ENCODE measurements around the gene LSR. TPM values are rescaled to one million over a fixed set of nuclear protein-coding genes. Genes with fewer than 3 reads are reported as not detected.

Gene LSR
- total RNA-seq, 1 experiment from 2014 or later, result 152 TPM

- Histone ChIP-seq H3K4me2 (ENCODE audit: insufficient read depth, insufficient read length, low read length) (no peak overlapping the region), H3K27ac (ENCODE audit: insufficient read length, low read depth, low read length) (no peak overlapping the region), H2BK20ac (ENCODE audit: low read depth, low read length, poor library complexity, severe bottlenecking) (no peak overlapping the region), H2BK120ac (ENCODE audit: low read depth, low read length, poor library complexity, severe bottlenecking) (no peak overlapping the region), H3K79me2 (ENCODE audit: insufficient read depth, low read length) (no peaks in the 10 kb centered on the region), H2BK12ac (ENCODE audit: insufficient read length, low read depth, low read length) (no peak overlapping the region), H3T11ph (ENCODE audit: low read length) (no peak overlapping the region), H2BK5ac (ENCODE audit: insufficient read length, low read length) (no peak overlapping the region), H3K23ac (ENCODE audit: insufficient read length, low read depth, low read length) (no peak overlapping the region), H3K27me3 (ENCODE audit: insufficient read depth, low read length) (no peaks in the 10 kb centered on the region), H4K8ac (replicated peaks; ENCODE audit: insufficient read length, low read depth, low read length) (no peak overlapping the region), H2BK15ac (ENCODE audit: low read depth, low read length) (no peak overlapping the region), H3K4ac (ENCODE audit: low read depth, low read length) (no peak overlapping the region), H3K9ac (ENCODE audit: extremely low read depth, insufficient read length, low read length) (no peak overlapping the region), H3K18ac (ENCODE audit: insufficient read length, low read depth, low read length) (no peak overlapping the region), H4K91ac (ENCODE audit: insufficient read length, low read depth, low read length) (no peak overlapping the region), H4K20me1 (ENCODE audit: control insufficient read depth, insufficient read depth, insufficient read length) (no peaks in the 10 kb centered on the region), H3K4me1 (ENCODE audit: insufficient read depth, low read length) (no peaks in the 10 kb centered on the region; the same call in 1 of the 2 replicates), H2AK5ac (ENCODE audit: insufficient read length, low read length) (no peak overlapping the region), H3K79me1 (ENCODE audit: insufficient read depth, low read depth, low read length, poor library complexity, severe bottlenecking) (no peaks in the 10 kb centered on the region), H3K9me3 (ENCODE audit: control insufficient read depth, low read depth, low read length) (no peaks in the 10 kb centered on the region), H2AFZ (ENCODE audit: low read length) (no peak overlapping the region), H3K14ac (ENCODE audit: insufficient read depth, low read length) (no peak overlapping the region), H3K23me2 (ENCODE audit: insufficient read length, low read depth, low read length, poor library complexity, severe bottlenecking) (no peaks in the 10 kb centered on the region), H4K5ac (ENCODE audit: insufficient read length, low read depth, low read length) (no peak overlapping the region), H3K56ac (ENCODE audit: insufficient read length, low read depth, low read length) (no peak overlapping the region)
- Mint-ChIP-seq H3K4me3 (no peak overlapping the region), H3K9me3 (no peaks in the 10 kb centered on the region), H3K27me3 (ENCODE audit: low read depth) (no peaks in the 10 kb centered on the region), H3K27ac (no peak overlapping the region; a peak in 1 of 7 replicates), H3K36me3 (ENCODE audit: insufficient read depth in 1 of 3, low read depth in 3 of 3) (peaks cover 0 to 2% (median 0%) of the 10 kb centered on the region in 3 experiments; a peak in 1 of 7 replicates), H3K4me1 (peaks cover 0 to 10% of the 10 kb centered on the region in 2 experiments; a peak in 2 of 4 replicates)
- no peak for DNase-seq
- TF ChIP-seq CTCF (conservative IDR thresholded peaks at IDR 0.05), result no peak
- no CpG with 5 or more reads among the region's 6 CpGs for WGBS (ENCODE audit: extremely low coverage, insufficient read length, low lambda C conversion rate)
Measured at GRCh38 chr19:35305181-35305580, 56.4 kb downstream of the LSR start.
